ENCODE data around the gene FXYD2. TPM values are rescaled to one million over a fixed set of nuclear protein-coding genes. Genes with fewer than 3 reads are reported as not detected.

The FXYD2 gene
- total and polyA plus RNA-seq, 2 of the 13 experiments (the other 11 are each of a cell fraction or from before 2014, with no cell fraction given): 45.9 to 106 TPM

DNA sequence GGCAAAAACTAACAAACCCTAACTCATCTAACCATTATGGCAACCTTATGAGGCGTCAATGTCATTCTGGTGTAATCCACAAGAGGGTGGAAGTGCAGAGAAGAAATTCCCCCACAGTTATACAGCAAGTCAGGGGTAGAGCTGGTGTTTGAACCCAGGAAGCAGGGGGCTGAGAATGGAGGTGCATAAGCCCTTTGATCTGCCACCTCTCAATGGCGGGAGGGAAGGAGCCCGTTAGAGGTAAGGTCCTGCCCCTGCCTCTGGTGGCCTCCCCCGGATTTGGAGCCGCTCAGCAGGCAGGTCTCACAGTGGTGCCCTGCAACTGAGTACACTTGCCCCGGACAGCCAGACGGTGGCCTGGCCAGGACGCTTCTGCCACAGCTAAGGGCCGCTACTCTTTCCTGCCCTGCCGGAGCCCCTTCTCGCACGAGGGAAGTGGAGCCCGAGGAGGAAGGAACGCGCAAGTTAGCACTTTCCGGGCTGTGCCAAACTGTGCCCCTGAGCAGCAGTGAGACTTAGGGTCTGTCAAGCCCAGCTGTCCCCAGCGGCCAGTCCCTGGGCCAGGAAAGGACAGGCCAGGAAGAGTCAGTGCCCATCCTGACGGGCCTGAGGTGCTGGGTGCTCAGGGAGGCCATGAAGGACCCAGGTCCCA, 1.1 kb downstream of the FXYD2 start (continued):
- TF ChIP-seq, protein P1, sequence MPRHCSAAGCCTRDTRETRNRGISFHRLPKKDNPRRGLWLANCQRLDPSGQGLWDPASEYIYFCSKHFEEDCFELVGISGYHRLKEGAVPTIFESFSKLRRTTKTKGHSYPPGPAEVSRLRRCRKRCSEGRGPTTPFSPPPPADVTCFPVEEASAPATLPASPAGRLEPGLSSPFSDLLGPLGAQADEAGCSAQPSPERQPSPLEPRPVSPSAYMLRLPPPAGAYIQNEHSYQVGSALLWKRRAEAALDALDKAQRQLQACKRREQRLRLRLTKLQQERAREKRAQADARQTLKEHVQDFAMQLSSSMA (CRISPR knock-in tag; IDR thresholded peaks at IDR 0.05): 0 out of 2 replicates have a peak, but pooled peaks have one; percentile 55
- TF ChIP-seq GTF3A (CRISPR knock-in tag; conservative IDR thresholded peaks at IDR 0.05): no peak
- peak; percentile 94 for TF ChIP-seq AGO2 (optimal IDR thresholded peaks at IDR 0.05; ENCODE audit: low read depth, low read length)
- TF ChIP-seq NAIF1 (CRISPR knock-in tag; IDR thresholded peaks at IDR 0.05; ENCODE audit: borderline replicate concordance): no peak
- TF ChIP-seq, protein P2, sequence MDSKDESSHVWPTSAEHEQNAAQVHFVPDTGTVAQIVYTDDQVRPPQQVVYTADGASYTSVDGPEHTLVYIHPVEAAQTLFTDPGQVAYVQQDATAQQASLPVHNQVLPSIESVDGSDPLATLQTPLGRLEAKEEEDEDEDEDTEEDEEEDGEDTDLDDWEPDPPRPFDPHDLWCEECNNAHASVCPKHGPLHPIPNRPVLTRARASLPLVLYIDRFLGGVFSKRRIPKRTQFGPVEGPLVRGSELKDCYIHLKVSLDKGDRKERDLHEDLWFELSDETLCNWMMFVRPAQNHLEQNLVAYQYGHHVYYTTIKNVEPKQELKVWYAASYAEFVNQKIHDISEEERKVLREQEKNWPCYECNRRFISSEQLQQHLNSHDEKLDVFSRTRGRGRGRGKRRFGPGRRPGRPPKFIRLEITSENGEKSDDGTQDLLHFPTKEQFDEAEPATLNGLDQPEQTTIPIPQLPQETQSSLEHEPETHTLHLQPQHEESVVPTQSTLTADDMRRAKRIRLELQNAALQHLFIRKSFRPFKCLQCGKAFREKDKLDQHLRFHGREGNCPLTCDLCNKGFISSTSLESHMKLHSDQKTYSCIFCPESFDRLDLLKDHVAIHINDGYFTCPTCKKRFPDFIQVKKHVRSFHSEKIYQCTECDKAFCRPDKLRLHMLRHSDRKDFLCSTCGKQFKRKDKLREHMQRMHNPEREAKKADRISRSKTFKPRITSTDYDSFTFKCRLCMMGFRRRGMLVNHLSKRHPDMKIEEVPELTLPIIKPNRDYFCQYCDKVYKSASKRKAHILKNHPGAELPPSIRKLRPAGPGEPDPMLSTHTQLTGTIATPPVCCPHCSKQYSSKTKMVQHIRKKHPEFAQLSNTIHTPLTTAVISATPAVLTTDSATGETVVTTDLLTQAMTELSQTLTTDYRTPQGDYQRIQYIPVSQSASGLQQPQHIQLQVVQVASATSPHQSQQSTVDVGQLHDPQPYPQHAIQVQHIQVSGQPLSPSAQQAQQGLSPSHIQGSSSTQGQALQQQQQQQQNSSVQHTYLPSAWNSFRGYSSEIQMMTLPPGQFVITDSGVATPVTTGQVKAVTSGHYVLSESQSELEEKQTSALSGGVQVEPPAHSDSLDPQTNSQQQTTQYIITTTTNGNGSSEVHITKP (CRISPR knock-in tag; IDR thresholded peaks at IDR 0.05; ENCODE audit: low read depth): no peak
- TF ChIP-seq, protein P3, sequence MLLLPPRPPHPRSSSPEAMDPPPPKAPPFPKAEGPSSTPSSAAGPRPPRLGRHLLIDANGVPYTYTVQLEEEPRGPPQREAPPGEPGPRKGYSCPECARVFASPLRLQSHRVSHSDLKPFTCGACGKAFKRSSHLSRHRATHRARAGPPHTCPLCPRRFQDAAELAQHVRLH (CRISPR knock-in tag; IDR thresholded peaks at IDR 0.05; ENCODE audit: borderline replicate concordance, low read depth): 0 out of 2 replicates have a peak, but pooled peaks have one; percentile 21
- TF ChIP-seq HNRNPL (IDR thresholded peaks at IDR 0.05; ENCODE audit: low read depth, low read length): 0 out of 2 replicates have a peak, but pooled peaks have one; percentile 28
- TF ChIP-seq ZNF383 (CRISPR knock-in tag; IDR thresholded peaks at IDR 0.05; ENCODE audit: borderline replicate concordance): no peak
- no peak for TF ChIP-seq SP140L (CRISPR knock-in tag; IDR thresholded peaks at IDR 0.05; ENCODE audit: borderline replicate concordance)
- TF ChIP-seq NCOA5 (CRISPR knock-in tag; IDR thresholded peaks at IDR 0.05): no peak
- TF ChIP-seq SMAD1 (CRISPR knock-in tag; IDR thresholded peaks at IDR 0.05; ENCODE audit: borderline replicate concordance, low read depth): no peak
- TF ChIP-seq, protein P4, sequence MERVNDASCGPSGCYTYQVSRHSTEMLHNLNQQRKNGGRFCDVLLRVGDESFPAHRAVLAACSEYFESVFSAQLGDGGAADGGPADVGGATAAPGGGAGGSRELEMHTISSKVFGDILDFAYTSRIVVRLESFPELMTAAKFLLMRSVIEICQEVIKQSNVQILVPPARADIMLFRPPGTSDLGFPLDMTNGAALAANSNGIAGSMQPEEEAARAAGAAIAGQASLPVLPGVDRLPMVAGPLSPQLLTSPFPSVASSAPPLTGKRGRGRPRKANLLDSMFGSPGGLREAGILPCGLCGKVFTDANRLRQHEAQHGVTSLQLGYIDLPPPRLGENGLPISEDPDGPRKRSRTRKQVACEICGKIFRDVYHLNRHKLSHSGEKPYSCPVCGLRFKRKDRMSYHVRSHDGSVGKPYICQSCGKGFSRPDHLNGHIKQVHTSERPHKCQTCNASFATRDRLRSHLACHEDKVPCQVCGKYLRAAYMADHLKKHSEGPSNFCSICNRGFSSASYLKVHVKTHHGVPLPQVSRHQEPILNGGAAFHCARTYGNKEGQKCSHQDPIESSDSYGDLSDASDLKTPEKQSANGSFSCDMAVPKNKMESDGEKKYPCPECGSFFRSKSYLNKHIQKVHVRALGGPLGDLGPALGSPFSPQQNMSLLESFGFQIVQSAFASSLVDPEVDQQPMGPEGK (CRISPR knock-in tag; IDR thresholded peaks at IDR 0.05): no peak
- TF ChIP-seq EEA1 (CRISPR knock-in tag; IDR thresholded peaks at IDR 0.05; ENCODE audit: borderline replicate concordance): 0 out of 2 replicates have a peak, but pooled peaks have one; percentile 38
- no peak for TF ChIP-seq RFX3 (CRISPR knock-in tag; IDR thresholded peaks at IDR 0.05)
- peak; percentile 16 for TF ChIP-seq YY1 (IDR thresholded peaks at IDR 0.05; ENCODE audit: insufficient read depth, insufficient replicate concordance, low read depth, low read length)
- TF ChIP-seq MTA1 (CRISPR knock-in tag; IDR thresholded peaks at IDR 0.05; ENCODE audit: borderline replicate concordance): no peak
- 0 out of 2 replicates have a peak, but pooled peaks have one; percentile 35 for TF ChIP-seq ZNF572 (CRISPR knock-in tag; IDR thresholded peaks at IDR 0.05)
- TF ChIP-seq, protein P5, sequence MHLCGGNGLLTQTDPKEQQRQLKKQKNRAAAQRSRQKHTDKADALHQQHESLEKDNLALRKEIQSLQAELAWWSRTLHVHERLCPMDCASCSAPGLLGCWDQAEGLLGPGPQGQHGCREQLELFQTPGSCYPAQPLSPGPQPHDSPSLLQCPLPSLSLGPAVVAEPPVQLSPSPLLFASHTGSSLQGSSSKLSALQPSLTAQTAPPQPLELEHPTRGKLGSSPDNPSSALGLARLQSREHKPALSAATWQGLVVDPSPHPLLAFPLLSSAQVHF (CRISPR knock-in tag; IDR thresholded peaks at IDR 0.05): no peak
- no peak for TF ChIP-seq ZNF350 (CRISPR knock-in tag; IDR thresholded peaks at IDR 0.05; ENCODE audit: borderline replicate concordance, low read depth)
- TF ChIP-seq, protein P6, sequence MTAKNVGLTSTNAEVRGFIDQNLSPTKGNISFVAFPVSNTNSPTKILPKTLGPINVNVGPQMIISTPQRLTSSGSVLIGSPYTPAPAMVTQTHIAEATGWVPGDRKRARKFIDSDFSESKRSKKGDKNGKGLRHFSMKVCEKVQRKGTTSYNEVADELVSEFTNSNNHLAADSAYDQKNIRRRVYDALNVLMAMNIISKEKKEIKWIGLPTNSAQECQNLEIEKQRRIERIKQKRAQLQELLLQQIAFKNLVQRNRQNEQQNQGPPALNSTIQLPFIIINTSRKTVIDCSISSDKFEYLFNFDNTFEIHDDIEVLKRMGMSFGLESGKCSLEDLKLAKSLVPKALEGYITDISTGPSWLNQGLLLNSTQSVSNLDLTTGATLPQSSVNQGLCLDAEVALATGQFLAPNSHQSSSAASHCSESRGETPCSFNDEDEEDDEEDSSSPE (CRISPR knock-in tag; IDR thresholded peaks at IDR 0.05): no peak

All from HepG2 (cell line).